NCI-H1694 (cell line): ENCODE measurements around the gene AK3.

Experiments used
- DNase-seq: peaks from one replicate; lab custom pipeline; 2025; lab: John Stamatoyannopoulos, UW

The AK3 gene

GRCh38 chr9:4748612-4749011 is 7.6 kb upstream of the AK3 start:
- no peak for DNase-seq

DNA sequence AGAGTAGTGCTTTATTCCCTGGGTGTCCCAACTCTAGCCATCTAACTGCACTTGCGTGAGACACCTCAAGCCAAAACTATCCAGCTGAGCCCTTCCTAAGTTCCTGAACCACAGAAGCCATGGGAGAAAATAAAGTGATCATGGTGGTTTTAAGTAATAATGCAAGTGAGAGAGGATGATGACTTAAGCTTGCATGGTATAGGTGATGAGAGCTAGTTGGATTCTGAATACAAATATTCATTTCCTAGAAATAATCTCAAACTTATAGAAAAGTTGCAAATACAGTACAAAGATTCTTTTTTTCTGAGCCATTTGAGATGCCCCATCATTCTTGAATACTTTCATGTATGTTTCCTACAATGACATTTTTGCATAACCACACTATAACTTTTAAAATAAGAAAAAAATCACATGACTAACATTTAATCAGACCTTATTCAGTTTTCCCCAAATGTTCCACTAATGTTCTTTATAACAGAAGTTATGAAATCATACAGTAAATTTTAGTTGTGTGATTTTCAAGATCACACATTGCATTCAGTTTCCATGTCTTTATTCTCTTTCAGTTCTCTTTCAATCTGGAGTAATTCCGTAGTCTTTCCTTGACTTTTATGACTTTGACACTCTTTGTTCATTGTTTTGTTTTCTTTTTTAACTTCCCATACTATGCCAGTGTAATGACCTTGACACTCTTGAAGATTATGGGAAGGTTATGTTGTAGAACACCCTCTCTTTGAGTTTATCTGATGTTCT is 5.5 kb upstream of the AK3 start:
- no peak for DNase-seq

- DNase-seq = no peak
Observed at GRCh38 chr9:4743131-4743875, 2.3 kb upstream of the AK3 start.

DNA sequence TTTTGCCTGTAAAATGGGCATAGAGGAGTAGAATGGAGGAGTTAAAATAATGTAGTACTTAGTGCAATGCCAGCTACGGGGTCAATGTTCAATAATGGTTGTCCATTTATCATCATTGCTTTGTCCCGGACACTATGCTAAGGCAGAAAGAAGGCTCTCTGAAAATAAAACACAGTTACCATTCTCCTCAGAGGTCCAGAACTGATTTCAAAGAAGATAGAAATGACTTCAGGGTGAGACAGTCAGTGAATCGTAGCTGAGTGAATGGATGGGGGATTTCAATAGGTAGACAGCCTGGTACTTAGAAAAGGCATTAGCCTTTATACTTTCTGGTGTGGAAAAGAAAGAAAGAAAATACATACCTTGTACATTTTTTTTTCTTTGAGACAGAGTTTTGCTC is 1.2 kb upstream of the AK3 start:
- no peak for DNase-seq

GRCh38 chr9:4741365-4742089 is 525 bp upstream of the AK3 start:
- no peak for DNase-seq

DNA sequence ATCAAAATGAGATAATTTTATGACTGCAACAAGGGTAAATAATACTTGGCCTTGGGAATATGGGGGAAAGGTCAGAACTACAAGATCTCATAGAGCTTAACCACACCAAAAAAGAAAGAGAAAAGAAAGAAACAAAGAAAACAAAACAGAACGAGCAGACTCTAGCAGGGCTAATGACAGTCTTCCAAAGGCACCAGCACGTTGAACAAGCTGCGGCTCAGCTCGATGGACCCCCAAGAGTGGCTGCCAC is 689 bp downstream of the AK3 start:
- no peak for DNase-seq

DNA sequence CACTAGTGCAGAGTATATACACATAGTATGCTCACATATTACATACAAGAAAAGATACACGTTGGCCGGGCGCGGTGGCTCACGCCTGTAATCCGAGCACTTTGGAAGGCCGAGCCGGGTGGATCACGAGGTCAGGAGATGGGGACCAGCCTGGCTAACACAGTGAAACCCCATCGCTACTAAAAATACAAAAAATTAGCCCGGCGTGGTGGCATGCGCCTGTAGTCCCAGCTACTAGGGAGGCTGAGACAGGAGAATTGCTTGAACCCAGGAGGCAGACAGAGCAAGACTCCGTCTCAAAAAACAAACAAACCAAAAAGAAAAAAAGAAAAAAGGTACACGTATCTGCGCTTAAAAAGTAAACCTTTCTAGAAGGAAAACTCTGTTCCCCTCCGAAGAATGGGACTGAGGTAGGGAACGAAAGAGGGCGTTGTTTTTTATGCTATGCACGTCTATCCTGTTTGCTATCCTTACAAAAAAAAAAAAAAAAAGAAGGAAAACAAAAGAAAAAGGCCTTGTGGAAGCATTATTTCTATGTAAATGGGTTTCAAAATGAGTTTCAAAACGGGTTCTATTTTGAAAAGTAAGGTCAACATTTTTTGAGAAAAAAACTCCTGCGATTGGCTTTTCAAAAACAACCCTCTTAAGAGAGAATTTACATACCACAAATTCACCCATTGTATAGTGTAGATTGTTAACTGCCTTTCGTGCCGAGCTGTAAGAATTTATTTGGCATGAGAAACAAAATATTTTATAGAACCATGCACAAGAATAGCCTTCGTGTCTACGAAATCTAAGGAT is 1.2 kb downstream of the AK3 start:
- no peak for DNase-seq

GRCh38 chr9:4738866-4739586 is 2.0 kb downstream of the AK3 start:
- no peak for DNase-seq

DNA sequence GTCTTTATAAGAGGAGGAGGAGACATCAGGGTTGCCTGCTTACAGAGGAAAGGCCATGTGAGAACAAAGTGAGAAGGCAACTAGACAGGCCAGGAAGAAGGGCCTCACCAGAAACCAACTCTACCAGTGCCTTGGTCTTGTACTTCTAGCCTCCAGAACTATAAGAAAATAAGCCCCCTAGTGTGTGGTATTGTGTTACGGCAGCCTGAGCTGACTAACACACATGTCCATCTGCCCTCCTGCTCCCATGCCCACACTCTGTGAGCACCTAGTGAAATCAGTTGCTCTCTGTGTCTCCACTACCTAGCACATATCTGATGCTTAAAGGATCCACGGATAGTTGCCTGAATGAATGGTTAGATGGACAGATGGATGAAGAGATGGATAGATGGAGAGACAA is 6.9 kb downstream of the AK3 start:
- DNase-seq = no peak

DNA sequence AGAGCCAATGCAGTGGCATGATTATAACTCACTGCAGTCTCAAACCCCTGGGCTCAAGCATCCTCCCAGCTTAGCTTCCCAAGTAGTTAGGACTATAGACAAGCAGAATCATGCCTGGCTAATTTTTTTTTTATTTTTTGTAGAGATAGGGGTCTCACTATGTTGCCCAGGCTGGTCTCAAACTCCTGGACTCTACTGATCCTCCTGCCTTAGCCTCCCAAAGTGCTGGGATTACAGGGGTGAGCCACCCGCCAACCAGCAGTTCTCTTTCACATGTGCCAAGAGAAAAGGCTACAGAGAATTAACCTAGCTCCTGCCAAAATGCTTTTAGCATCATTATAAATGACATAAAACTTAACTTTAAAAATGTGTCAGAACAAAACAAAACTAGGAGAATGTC is 8.1 kb downstream of the AK3 start:
- DNase-seq = no peak

GRCh38 chr9:4727593-4727992 is 13.4 kb downstream of the AK3 start:
- DNase-seq = no peak

GRCh38 chr9:4725706-4726442 is 15.1 kb downstream of the AK3 start:
- no peak for DNase-seq

DNA sequence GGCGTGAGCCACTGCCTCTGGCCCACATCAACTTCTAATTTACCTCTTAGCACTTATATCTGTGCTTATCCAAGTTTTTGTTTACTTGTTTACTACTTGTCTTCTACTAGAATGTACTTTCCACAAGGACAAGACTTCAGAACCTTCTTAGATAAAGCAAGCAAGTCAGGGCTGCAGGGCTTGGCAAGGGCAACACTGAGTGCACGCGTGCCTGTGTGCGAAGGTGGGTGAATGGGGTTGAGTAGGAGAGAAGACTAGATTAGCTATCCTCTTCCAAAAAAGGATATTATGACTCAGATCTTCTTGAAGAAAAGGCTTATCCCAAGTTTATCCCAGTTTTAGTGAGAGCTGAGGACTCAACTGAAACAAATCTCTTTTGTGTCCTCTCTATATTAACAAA is 19.3 kb downstream of the AK3 start:
- DNase-seq = no peak

- DNase-seq = no peak
Observed at GRCh38 chr9:4718911-4719310, 22.1 kb downstream of the AK3 start.

DNA sequence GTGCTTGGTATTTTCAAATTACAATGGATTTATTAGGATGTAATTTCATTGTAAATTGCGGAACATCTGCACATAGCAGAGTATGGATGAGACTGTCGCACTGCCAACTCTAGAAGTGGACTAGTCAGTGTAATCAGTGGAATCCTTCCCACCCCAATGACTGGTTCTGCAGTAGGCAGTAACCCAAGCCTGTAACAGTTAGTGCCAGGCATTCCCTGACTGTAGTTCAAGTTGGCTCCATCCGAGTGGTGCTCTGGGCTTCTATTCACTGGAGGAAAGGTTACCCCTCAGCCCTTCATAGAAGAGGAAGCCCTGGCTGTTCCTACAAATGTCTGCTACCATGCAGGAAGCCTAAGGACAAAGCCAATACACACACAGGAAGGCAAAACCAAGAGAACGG is 23.2 kb downstream of the AK3 start:
- no peak for DNase-seq

- no peak for DNase-seq
Observed at GRCh38 chr9:4716163-4716562, 24.8 kb downstream of the AK3 start.

- DNase-seq = no peak
Observed at GRCh38 chr9:4714266-4715016, 26.6 kb downstream of the AK3 start.

GRCh38 chr9:4713849-4714248 is 27.2 kb downstream of the AK3 start:
- no peak for DNase-seq

- DNase-seq = no peak
Observed at GRCh38 chr9:4709380-4709779, 31.6 kb downstream of the AK3 start.

DNA sequence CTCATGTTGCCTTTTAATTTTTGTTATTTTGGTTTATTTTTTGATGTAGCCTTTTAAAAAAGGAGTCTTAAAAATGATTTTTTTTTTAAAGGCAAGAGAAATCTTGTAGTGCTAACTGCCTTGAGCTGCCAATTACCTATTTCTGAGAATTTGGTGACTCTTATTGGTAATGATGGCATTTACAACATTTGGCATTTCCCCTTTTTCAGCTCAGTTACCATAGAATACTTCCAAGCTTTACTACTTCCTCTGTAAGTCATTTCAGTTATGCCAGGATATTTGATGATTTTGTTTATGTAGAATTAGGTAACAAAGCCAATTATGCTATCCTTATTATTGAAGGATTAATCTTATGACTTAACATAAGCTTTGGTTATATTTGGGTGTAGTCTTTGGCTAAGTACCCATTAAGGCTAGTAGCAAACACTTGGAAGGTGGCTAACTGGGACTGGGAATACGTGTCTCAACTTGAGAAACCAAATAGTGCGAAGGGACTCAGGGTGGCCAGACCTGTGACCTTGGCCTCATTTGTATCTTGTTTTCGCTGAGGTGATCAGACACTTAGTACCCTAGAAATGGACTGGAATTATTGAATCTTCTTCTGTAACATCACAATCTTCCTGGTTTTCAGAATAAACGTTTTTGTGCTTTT is 33.9 kb downstream of the AK3 start:
- DNase-seq = no peak
